GM23338 (cell line): ENCODE results near the gene GSAP.

Experiments used
- CREB1 ChIP-seq: fragments of 250-450 bp; sonication (Bioruptor Pico); IDR thresholded peaks from 2 replicates; pipeline ENCODE4 v1.5.0; 2020; ENCODE audit warnings: low read depth, mild to moderate bottlenecking, moderate library complexity
- CTCF ChIP-seq, 2 experiments: fragments of 200-600 bp in 1 of 2; sonication (generic) in 1 of 2; conservative IDR thresholded peaks; 2 replicates each; pipeline versions ENCODE4 v1.5.1 to v1.6.1; 2016 to 2017; ENCODE audit warnings: antibody characterized with exemption in 2 of 2, low read depth in 2 of 2, mild to moderate bottlenecking in 2 of 2, moderate library complexity in 1 of 2
- EZH2 ChIP-seq: fragments of 200-600 bp; sonication (generic); IDR thresholded peaks from one replicate; pipeline ENCODE4 v1.8.0; 2017; ENCODE audit warnings: antibody characterized with exemption, mild to moderate bottlenecking, low read depth; ENCODE audit not compliant: unreplicated experiment
- EZH2phosphoT487 ChIP-seq: fragments of 200-600 bp; sonication (generic); IDR thresholded peaks from one replicate; pipeline ENCODE4 v1.8.1; 2018; ENCODE audit warnings: antibody characterized with exemption; ENCODE audit not compliant: unreplicated experiment
- JUNB ChIP-seq: IDR thresholded peaks from one replicate; pipeline ENCODE4 v1.6.1; 2016; ENCODE audit warnings: antibody characterized with exemption; ENCODE audit not compliant: unreplicated experiment
- NANOG ChIP-seq: IDR thresholded peaks from 2 replicates; pipeline ENCODE4 v1.6.1; 2016; ENCODE audit warnings: antibody characterized with exemption, borderline replicate concordance
- POLR2AphosphoS5 ChIP-seq: IDR thresholded peaks from 2 replicates; pipeline ENCODE4 v1.6.1; 2016; ENCODE audit warnings: antibody characterized with exemption, low read depth
- REST ChIP-seq: IDR thresholded peaks from one replicate; pipeline ENCODE4 v1.6.1; 2018; ENCODE audit warnings: antibody characterized with exemption; ENCODE audit not compliant: unreplicated experiment
- STAT1 ChIP-seq: IDR thresholded peaks from one replicate; pipeline ENCODE4 v1.6.1; 2016; ENCODE audit warnings: antibody characterized with exemption; ENCODE audit not compliant: unreplicated experiment
- ZNF114 ChIP-seq: fragments of 250-450 bp; sonication (Bioruptor Pico); IDR thresholded peaks from 2 replicates; pipeline ENCODE4 v1.5.0; 2020; ENCODE audit warnings: mild to moderate bottlenecking, moderate library complexity
- ZNF462 ChIP-seq: fragments of 250-450 bp; sonication (Bioruptor Pico); IDR thresholded peaks from 2 replicates; pipeline ENCODE4 v1.5.0; 2020; ENCODE audit warnings: mild to moderate bottlenecking, moderate library complexity
- TF ChIP-seq, protein P1 (sequence below): IDR thresholded peaks from 2 replicates; pipeline ENCODE4 v1.6.1; 2016; ENCODE audit warnings: antibody characterized with exemption

DNA sequence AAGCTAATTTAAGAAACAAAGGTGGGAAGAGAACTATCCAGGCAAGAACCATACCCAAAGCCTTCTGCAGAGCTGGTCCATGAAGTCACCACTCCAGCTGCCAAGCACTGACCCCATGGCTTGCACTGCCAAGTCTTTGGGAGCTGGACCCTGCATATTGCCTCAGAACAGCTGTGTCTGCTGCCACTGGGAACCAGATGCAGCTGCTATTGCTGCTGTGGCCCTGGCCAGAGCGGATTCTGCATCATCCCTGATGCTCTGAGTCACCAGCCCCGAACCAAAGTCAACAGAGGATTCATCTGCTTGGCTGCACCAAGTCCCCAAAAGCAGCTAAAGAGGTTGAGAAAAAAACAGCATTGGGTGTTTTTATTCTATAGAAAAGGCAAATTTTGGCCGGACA, 39.2 kb upstream of the GSAP start:
- TF ChIP-seq CTCF (conservative IDR thresholded peaks at IDR 0.05; ENCODE audit: low read depth in 2 of 2) (no peak), POLR2AphosphoS5 (no peak), CREB1 (CRISPR knock-in tag) (no peak), EZH2 (no peak), REST (no peak), EZH2phosphoT487 (no peak), JUNB (no peak), ZNF114 (no peak), ZNF462 (no peak), NANOG (no peak), STAT1 (no peak)
- TF ChIP-seq, protein P1, sequence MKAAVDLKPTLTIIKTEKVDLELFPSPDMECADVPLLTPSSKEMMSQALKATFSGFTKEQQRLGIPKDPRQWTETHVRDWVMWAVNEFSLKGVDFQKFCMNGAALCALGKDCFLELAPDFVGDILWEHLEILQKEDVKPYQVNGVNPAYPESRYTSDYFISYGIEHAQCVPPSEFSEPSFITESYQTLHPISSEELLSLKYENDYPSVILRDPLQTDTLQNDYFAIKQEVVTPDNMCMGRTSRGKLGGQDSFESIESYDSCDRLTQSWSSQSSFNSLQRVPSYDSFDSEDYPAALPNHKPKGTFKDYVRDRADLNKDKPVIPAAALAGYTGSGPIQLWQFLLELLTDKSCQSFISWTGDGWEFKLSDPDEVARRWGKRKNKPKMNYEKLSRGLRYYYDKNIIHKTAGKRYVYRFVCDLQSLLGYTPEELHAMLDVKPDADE, result no peak
